GM19463 (cell line): ENCODE data around the gene DNAJC16.
"Not testable (repeated sequence)": the region's sequence is repeated elsewhere in the genome, so short reads cannot be mapped to it uniquely, and the experiment has no call there.

Experiments used
- ATAC-seq: cut with Tn5 transposase; IDR thresholded peaks from one replicate; pipeline ENCODE4 v1.9.1; 2021; ENCODE audit warnings: mild to moderate bottlenecking, moderate library complexity; ENCODE audit not compliant: unreplicated experiment

Gene DNAJC16

GRCh38 chr1:15526490-15527339, at the start of gene DNAJC16:
TSS of gene DNAJC16 (plus strand) at chr1:15526848. CDS start at chr1:15529106, 2,258 bp downstream.
- ATAC-seq: peak; percentile 44

DNA sequence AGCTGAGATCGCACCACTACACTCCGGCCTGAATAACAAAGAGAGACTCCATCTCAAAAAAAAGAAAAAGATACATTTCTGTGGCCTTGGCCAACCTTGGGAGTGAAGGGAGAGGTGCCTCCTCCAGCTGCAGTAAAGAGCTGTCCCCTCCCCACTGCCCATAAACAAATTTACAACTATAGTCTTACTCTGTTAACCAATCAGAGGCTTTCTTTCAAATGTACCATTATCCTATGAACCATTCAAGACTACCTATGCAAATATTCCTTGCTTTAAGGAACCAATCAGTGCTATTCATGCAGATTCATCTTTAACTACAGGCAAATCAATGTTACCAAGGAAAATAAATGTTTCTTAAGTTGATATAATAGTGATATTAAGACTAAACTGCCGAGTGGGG, 49.7 kb upstream of the DNAJC16 start:
- ATAC-seq: no peak

DNA sequence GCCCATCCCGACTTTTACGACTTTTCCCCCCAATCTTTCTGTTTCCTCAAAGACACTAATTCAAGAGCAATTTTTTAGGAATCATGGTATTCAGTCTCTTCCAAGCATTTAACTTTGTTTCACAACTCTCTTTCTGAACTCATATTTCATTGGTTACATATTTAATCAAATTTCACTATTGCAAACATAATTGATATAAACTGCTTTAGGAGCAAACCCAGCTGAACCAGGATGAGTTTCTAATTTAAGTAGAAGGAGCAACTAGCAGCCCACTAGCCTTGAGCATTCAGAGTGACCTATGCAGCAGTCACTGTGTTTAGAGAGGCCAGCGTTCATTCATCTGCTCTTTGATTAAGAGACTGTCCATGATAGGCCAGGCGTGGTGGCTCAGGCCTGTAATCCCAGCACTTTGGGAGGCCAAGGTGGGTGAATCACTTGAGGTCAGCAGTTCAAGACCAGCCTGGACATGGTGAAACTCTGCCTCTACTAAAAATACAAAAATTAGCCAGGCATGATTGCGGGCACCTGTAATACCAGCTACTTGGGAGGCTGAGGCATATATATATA, 48.9 kb upstream of the DNAJC16 start:
- ATAC-seq: no peak

DNA sequence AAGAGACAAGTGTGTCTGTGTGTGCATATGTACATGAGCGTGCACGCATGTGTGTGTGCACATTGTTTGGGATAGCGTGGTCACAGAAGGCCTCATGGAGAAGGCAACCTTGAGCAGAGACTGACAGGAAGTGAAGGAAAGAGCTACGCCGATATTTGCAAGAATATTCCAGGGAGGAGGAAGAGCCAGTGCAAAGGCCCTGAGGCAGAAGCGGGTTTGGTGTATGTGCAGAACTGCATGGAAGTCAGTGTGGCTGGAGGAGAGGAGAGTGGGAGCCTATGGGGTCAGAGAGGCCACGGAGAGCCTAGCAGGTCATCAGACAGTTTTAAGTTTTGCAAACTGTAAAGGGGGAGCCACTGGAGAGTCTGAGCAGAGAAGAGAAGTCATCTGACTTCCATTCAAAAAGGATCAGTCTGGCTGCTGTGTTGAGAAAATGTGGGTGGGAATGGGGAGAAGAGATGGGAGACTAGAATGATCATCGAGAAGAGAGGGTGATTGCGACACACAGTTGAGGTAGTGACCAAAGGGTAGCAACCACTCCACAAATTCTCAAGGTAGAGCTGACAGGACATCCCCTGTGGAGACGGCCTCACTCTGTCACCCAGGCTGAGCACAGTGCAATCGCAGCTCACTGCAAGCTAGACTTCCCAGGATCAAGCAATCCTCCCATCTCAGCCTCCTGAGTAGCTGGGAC, 46.8 kb upstream of the DNAJC16 start:
- no peak for ATAC-seq

GRCh38 chr1:15482455-15482854, 44.2 kb upstream of the DNAJC16 start:
- not testable (repeated sequence) for ATAC-seq

GRCh38 chr1:15482983-15483543, 43.6 kb upstream of the DNAJC16 start:
- not testable (repeated sequence) for ATAC-seq

DNA sequence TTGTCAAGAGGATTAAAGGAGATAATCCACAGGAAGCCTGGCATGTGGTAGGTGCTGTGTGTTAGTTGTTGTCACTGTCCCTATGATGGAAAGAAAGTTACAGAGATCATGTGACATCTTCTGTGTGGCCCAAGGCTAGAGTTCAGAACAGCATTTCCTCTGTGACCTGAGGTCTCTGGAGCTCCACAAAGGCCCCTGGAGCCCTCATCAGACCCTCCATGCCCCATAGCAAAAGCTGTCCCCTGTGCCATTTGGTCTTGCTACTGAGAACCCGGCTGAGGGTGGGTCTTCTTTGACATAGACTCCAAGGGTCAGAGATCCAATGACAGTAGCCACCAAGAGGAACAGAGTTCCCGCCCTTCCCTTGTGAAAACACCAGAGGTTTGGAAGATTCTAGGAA, 42.7 kb upstream of the DNAJC16 start:
- ATAC-seq: no peak

GRCh38 chr1:15484443-15484842, 42.2 kb upstream of the DNAJC16 start:
- ATAC-seq: not testable (repeated sequence)

DNA sequence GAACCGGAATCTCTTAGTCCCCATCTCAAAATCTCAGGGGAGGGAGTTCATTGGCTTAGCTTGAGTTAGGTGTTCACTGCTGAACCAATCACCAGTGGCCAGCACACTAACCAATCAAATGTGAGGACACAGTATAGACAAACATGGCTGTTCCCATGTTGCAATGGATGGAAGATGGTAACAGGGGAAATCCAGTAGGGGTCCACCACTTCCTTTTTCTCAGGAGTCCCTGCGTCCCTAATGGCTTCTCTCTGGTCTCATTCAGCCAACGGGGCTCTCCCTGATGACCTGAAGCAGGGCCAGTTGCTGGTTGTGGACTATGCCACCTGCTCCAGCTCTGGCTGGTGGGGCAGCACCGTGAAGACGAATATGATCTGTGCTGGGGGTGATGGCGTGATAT, 41.0 kb upstream of the DNAJC16 start:
- no peak for ATAC-seq

DNA sequence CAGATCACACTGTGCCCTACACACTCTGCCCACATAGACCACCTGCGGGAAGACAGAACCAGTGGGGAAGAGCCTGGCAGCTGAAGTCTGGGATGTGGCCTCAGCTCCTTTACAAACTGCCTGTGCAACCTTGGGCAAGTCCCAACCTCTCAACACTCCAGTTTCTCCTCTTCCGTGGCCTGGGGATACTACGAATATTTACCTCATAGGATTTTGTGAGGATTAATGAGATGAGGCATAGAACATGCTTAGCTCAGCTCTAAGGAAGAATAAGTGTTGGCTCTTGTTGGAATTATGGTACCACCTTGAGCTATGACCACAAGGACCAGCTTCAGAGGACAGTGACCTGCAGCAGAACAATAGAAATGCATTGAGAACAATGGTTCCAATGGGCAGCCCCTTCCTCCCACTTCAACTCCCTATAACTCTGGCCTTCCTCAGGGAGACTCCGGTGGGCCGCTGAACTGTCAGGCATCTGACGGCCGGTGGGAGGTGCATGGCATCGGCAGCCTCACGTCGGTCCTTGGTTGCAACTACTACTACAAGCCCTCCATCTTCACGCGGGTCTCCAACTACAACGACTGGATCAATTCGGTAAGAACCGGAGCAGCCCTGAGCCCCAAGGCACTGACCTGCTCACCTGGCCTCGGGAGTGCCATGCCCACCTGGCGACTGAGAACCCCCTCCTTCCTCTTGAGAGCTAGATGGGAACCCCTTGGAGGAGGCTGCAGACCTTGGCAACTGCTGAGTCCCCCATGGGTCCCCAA, 39.6 kb upstream of the DNAJC16 start:
- ATAC-seq: not testable (repeated sequence)

DNA sequence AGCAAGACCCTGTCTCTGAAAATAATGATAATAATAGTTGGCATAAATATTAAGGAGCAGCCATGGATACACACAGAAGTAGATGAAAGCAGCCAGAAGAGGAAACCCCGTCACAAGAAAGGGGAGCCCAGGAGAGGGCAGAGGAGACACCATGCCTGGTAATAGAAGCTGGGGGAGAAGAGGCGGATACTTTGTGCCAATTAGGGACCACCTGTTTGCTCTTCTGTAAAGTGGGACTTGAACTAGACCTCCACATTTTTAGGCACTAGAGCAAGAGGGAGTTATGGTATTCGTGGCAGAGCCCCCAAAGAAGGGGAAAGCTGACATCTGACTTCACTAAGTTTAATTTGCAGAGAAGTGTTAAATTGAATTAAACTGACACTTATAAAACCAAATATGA, 38.3 kb upstream of the DNAJC16 start:
- ATAC-seq: no peak

DNA sequence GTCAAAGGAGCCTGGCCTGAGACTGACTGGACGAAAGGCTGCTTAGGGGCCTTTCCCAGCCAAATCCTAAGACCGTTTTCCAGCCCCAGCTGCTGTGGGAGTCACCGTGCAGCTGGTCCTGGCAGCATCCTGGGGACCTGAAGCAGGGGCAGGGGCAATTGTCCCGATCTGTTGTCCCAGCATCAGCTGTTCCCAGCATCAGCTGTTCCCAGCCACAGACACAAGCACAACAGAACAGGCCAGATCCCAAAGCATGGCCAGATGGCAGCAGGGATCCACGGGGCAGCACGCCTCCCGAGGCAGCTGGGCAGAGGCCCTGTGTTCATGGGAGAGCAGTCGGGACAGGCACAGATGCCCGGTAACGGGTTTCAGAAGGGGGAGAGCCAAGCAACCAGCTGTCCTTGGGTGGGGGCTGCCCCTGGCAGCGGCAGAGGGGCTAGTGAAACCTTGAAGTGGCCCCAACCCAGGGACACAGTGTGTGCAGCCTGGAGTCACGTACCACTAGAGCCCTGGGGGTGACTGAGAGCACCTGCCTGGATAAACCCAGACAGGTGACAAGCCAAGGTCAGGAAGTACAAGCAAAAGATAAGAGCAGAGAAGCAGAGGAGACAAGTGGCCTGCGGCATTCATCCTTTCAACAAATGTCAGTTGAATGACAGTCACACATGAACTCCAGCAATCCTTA, 37.5 kb upstream of the DNAJC16 start:
- no peak for ATAC-seq

DNA sequence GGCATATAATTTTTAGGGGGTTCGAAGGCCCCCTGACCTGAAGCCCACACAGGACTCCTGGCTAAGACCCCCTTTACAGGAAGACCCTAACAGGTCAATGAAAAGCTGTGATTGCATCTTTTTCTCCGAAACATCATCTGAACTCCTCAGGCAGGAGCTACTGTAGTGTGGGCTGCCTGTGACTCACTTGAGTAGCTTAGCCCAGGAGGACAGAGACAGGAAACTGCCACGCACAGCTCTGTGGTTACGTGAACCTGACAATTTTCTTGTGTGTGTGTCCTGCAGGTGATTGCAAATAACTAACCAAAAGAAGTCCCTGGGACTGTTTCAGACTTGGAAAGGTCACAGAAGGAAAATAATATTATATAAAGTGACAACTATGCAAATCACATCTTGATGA, 35.6 kb upstream of the DNAJC16 start:
- ATAC-seq: not testable (repeated sequence)

GRCh38 chr1:15492596-15492995, 34.1 kb upstream of the DNAJC16 start:
- no peak for ATAC-seq

GRCh38 chr1:15493869-15494390, 32.7 kb upstream of the DNAJC16 start:
- ATAC-seq: no peak

DNA sequence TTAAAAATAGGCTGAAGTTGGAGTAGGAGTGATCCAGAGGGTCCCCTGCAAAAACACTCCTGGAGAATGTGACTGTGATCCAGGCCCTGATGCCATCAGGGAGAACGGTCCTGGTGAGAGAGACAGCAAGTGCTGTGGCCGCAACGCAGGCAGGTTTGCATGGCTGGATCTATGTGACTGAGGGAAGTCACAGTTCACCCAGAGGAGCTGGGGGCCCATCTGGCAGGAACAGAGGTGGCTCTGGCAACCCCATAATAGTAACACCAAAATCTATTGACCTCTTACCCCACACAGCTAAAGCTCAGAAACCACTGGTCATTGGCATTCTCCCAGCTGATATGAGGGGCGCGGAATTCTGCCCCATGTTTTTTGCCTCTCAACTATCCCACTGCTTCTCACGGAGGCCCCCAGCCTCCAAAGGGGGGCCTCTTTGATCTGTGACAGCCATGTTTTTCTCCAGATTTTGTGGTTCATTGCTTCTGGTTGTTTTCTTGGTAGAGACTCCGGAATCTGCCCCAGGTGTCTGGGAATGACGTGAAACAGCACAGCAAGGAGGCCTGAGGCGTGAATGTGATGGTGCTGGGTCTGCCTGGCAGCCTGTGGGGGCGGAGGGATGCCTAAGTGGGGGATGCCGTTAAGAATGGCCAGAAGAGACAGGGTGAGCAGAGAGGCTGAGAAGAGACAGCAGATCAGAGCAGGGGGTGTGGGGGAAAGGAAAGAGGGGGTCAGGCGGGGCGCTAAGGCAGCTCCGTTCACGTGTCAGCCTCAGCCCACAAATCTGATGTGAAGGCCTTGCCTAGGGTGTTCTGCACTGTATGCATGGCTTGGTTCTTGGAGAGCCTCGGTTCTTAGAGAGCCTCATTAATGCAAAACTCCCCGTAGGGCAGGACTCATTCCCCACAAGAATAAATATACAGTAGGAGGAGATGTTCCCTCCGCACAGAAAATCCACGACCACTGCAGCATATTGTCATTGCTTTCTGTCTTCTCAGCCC, 26.2 kb upstream of the DNAJC16 start:
- ATAC-seq: no peak

DNA sequence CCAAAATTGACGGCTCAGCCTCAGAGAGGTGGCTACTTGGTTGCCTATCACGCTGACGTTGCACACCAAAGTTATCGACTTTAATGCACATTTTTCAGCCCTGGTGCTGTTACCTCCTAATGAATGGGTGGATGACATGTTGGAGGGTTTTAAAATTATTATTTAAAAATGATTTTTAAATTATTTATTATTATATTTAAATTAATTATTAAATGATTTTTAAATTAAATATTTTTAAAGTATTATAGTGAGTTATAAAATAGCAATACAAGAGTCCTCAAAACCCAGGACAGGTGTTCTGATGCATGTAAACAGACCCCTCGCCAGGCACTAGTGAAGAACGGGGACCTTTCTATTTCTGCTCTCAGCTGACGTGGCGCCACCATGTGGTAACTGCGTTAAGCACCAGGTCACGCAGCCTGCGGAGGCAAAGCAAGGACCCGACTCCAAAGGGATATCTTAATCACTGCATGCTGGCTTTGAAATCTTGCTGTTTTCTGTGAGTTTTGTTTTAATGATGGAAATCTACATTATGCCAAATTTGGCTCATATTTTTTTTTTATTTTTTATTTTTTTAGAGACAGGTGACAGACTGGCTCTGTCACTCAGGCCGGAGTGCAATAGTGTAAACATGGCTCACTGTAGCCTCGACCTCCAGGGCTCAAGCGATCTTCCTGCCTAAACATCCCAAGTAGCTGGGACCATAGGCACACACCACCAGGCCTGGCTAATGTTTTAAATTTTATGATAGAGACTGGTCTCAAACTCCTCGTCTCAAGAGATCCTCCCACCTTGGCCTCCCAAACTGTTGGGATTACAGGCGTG, 25.2 kb upstream of the DNAJC16 start:
- ATAC-seq: no peak

DNA sequence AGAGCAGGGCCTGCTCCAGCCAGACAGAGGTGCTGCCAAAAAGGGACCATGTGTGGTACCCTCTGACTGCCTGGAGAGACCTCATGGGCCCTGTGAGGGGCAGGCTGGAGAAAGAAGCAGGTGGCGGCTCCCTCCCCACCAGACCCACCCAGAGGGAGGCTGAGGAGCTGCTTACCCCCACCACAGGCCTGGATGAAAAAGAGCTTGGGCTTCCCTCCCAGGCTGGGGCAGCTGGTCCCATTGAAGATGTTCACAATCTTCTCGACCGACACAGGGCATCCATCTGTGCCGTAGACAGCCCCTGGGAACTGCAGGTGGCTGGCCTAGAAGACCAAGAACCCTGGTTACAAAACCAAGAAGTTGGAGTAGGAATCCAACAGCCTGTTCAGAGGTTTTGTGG, 22.2 kb upstream of the DNAJC16 start:
- ATAC-seq: no peak
